K562 (cell line): ENCODE results near the gene NXF1. TPM values are rescaled to one million over a fixed set of nuclear protein-coding genes. Genes with fewer than 3 reads are reported as not detected.
A peak's percentile ranks its signal among the peaks of the same experiment; 100 is the strongest.

ENCODE experiments used
- CBFB ChIP-seq: sonication (generic); formaldehyde crosslinking; IDR thresholded peaks from 2 replicates; pipeline ENCODE4 v1.4.0; 2020; ENCODE audit warnings: mild to moderate bottlenecking, missing genetic modification reagents
- E2F8 ChIP-seq: fragments of 450-650 bp; IDR thresholded peaks from 2 replicates; pipeline ENCODE4 v1.7.1; 2018; ENCODE audit warnings: mild to moderate bottlenecking, low read depth; ENCODE audit not compliant: partially characterized antibody
- GATAD2A ChIP-seq: fragments of 450-650 bp; IDR thresholded peaks from 2 replicates; pipeline ENCODE4 v1.6.1; 2017
- HLTF ChIP-seq: fragments of 450-650 bp; IDR thresholded peaks from 2 replicates; pipeline ENCODE4 v1.6.1; 2016
- LEF1 ChIP-seq: fragments of 450-650 bp; IDR thresholded peaks from 2 replicates; pipeline ENCODE4 v1.6.1; 2016; ENCODE audit warnings: mild to moderate bottlenecking
- PRPF4 ChIP-seq: fragments of 200-400 bp; formaldehyde crosslinking; IDR thresholded peaks from one replicate; pipeline ENCODE4 v1.6.1; 2017; ENCODE audit warnings: low read length, low read depth, mild to moderate bottlenecking; ENCODE audit not compliant: insufficient read depth, poor library complexity, severe bottlenecking
- SMAD1 ChIP-seq: fragments of 150-350 bp; IDR thresholded peaks from 2 replicates; pipeline ENCODE4 v1.6.1; 2014; ENCODE audit warnings: low read length, low read depth; ENCODE audit not compliant: partially characterized antibody
- SMC3 ChIP-seq: conservative IDR thresholded peaks from 2 replicates; pipeline ENCODE4 v1.6.1; 2011; ENCODE audit warnings: low read depth, low read length, improper control_type of control experiment; ENCODE audit not compliant: insufficient read depth
- TAL1 ChIP-seq: fragments of 450-650 bp; IDR thresholded peaks from 2 replicates; pipeline ENCODE4 v1.6.1; 2016; ENCODE audit warnings: mild to moderate bottlenecking
- TEAD4 ChIP-seq, 2 experiments: sonication (generic) in 1 of 2; formaldehyde crosslinking in 1 of 2; IDR thresholded peaks; 2 replicates each; pipeline versions ENCODE4 v1.6.1 to v1.8.0; 2012 to 2022; ENCODE audit warnings: borderline replicate concordance in 1 of 2, inconsistent platforms in 1 of 2, low read length in 1 of 2, mild to moderate bottlenecking in 1 of 2, missing genetic modification reagents in 1 of 2
- ZBTB1 ChIP-seq: sonication (generic); formaldehyde crosslinking; IDR thresholded peaks from 2 replicates; pipeline ENCODE4 v1.8.1; 2023; ENCODE audit warnings: missing genetic modification reagents, low read depth, mild to moderate bottlenecking, borderline replicate concordance
- ZBTB17 ChIP-seq: fragments of 450-650 bp; formaldehyde crosslinking; IDR thresholded peaks from 2 replicates; pipeline ENCODE4 v1.4.0; 2020; ENCODE audit warnings: mild to moderate bottlenecking
- ZFX ChIP-seq: sonication (generic); formaldehyde crosslinking; IDR thresholded peaks from 2 replicates; pipeline ENCODE4 v1.8.0; 2022; ENCODE audit warnings: mild to moderate bottlenecking, missing genetic modification reagents, moderate library complexity
- ZNF274 ChIP-seq: IDR thresholded peaks from 2 replicates; pipeline ENCODE4 v1.6.1; 2011; ENCODE audit warnings: low read depth, mild to moderate bottlenecking, low read length, moderate library complexity, borderline replicate concordance
- ZNF431 ChIP-seq: sonication (generic); formaldehyde crosslinking; IDR thresholded peaks from 2 replicates; pipeline ENCODE4 v1.8.0; 2022; ENCODE audit warnings: mild to moderate bottlenecking, missing genetic modification reagents
- ZNF717 ChIP-seq: fragments of 250-450 bp; sonication (Bioruptor Pico); IDR thresholded peaks from 2 replicates; pipeline ENCODE4 v1.5.0; 2021
- polyA plus RNA-seq, 8 experiments: library from polyadenylated mRNA; depleted of rRNA in 4 of 8; stranded (reverse) in 5 of 8; unstranded in 3 of 8; fragments of >200 nt; fragmentation: Nextera tagmentation in 2 of 8; fragmentation: Illumina TruSeq in 1 of 8; extraction: Ambion mirVana in 2 of 8; extraction: Trizol in 1 of 8; gene quantifications; 2 replicates each; pipeline versions ENCODE4 v1.2.1 to v1.2.3, GENCODE V29; 2011 to 2014; ENCODE audit warnings: inconsistent platforms in 1 of 8, missing spikeins in 1 of 8
- total RNA-seq, 7 experiments: library from RNA; depleted of rRNA in 6 of 7; stranded (reverse); fragments of >200 nt in 6 of 7; fragmentation: Illumina TruSeq in 2 of 7; extraction: Trizol in 2 of 7; gene quantifications; 2 replicates each; pipeline versions ENCODE4 v1.2.1 to v1.2.3, GENCODE V29; 2011 to 2021; ENCODE audit warnings: low replicate concordance in 1 of 7
- TF ChIP-seq, protein P1 (sequence below), 3 experiments: fragments of 200-800 bp in 1 of 3; sonication (Bioruptor generic) in 1 of 3; sonication (generic) in 1 of 3; formaldehyde crosslinking in 1 of 3; IDR thresholded peaks; 2 replicates each; pipeline versions ENCODE4 v1.6.1 to v1.8.0; 2016 to 2022; ENCODE audit warnings: mild to moderate bottlenecking in 2 of 3, missing compliant biosample characterization in 2 of 3, missing genetic modification characterization in 2 of 3, missing genetic modification reagents in 1 of 3
- TF ChIP-seq, protein P2 (sequence below), 2 experiments: fragments of 450-650 bp; IDR thresholded peaks; 2 replicates each; pipeline ENCODE4 v1.6.1; 2018; ENCODE audit warnings: mild to moderate bottlenecking in 2 of 2, low read depth in 1 of 2; ENCODE audit not compliant: partially characterized antibody in 2 of 2

NXF1 gene
- total and polyA plus RNA-seq, 9 of the 15 experiments (the other 6 are each of a cell fraction or from before 2014, with no cell fraction given): 18.1 to 98.3 (median 35.8) TPM

- no peak for TF ChIP-seq CBFB (CRISPR knock-in tag)
- TF ChIP-seq ZNF431 (CRISPR knock-in tag): no peak
- no peak for TF ChIP-seq HLTF
- TF ChIP-seq ZNF274: no peak
- no peak for TF ChIP-seq ZBTB1 (CRISPR knock-in tag)
- no peak for TF ChIP-seq SMAD1
- TF ChIP-seq, protein P1, sequence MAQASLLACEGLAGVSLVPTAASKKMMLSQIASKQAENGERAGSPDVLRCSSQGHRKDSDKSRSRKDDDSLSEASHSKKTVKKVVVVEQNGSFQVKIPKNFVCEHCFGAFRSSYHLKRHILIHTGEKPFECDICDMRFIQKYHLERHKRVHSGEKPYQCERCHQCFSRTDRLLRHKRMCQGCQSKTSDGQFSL (CRISPR knock-in tag; IDR thresholded peaks at IDR 0.05): peak; percentile 95
- TF ChIP-seq, protein P1 (tag; IDR thresholded peaks at IDR 0.05): peak in 1 of 2 experiments; percentile 87; a peak in 2 of 4 replicates
- no peak; the same call in 1 of the 2 replicates for TF ChIP-seq LEF1
- peak; percentile 74 for TF ChIP-seq ZFX (CRISPR knock-in tag)
- no peak for TF ChIP-seq TAL1
- no peak for TF ChIP-seq ZBTB17 (CRISPR knock-in tag)
- peak; percentile 68 for TF ChIP-seq E2F8
- TF ChIP-seq, protein P2, sequence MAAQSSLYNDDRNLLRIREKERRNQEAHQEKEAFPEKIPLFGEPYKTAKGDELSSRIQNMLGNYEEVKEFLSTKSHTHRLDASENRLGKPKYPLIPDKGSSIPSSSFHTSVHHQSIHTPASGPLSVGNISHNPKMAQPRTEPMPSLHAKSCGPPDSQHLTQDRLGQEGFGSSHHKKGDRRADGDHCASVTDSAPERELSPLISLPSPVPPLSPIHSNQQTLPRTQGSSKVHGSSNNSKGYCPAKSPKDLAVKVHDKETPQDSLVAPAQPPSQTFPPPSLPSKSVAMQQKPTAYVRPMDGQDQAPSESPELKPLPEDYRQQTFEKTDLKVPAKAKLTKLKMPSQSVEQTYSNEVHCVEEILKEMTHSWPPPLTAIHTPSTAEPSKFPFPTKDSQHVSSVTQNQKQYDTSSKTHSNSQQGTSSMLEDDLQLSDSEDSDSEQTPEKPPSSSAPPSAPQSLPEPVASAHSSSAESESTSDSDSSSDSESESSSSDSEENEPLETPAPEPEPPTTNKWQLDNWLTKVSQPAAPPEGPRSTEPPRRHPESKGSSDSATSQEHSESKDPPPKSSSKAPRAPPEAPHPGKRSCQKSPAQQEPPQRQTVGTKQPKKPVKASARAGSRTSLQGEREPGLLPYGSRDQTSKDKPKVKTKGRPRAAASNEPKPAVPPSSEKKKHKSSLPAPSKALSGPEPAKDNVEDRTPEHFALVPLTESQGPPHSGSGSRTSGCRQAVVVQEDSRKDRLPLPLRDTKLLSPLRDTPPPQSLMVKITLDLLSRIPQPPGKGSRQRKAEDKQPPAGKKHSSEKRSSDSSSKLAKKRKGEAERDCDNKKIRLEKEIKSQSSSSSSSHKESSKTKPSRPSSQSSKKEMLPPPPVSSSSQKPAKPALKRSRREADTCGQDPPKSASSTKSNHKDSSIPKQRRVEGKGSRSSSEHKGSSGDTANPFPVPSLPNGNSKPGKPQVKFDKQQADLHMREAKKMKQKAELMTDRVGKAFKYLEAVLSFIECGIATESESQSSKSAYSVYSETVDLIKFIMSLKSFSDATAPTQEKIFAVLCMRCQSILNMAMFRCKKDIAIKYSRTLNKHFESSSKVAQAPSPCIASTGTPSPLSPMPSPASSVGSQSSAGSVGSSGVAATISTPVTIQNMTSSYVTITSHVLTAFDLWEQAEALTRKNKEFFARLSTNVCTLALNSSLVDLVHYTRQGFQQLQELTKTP (IDR thresholded peaks at IDR 0.05; ENCODE audit: low read depth in 1 of 2, partially characterized antibody in 2 of 2): peak in 1 of 2 experiments; percentile 81
- peak; percentile 87; the same call in 1 of the 2 replicates for TF ChIP-seq GATAD2A
- TF ChIP-seq PRPF4: no peak
- TF ChIP-seq SMC3: 0 out of 2 replicates have a peak, but pooled peaks have one; percentile 10
- TF ChIP-seq TEAD4 (IDR thresholded peaks at IDR 0.05; ENCODE audit: low read length): 0 out of 2 replicates have a peak, but pooled peaks have one; percentile 39
- TF ChIP-seq TEAD4 (CRISPR knock-in tag; IDR thresholded peaks at IDR 0.05; ENCODE audit: borderline replicate concordance): no peak
- no peak for TF ChIP-seq ZNF717
Observed at GRCh38 chr11:62771144-62772021, 33.9 kb downstream of the NXF1 start, which contains the start of gene TAF6L (continued).
